Measurements from ENCODE around the gene LRRN2.

GRCh38 chr1:204645251-204645650 lies 40.3 kb downstream of the LRRN2 start:
- TF ChIP-seq, protein P1, sequence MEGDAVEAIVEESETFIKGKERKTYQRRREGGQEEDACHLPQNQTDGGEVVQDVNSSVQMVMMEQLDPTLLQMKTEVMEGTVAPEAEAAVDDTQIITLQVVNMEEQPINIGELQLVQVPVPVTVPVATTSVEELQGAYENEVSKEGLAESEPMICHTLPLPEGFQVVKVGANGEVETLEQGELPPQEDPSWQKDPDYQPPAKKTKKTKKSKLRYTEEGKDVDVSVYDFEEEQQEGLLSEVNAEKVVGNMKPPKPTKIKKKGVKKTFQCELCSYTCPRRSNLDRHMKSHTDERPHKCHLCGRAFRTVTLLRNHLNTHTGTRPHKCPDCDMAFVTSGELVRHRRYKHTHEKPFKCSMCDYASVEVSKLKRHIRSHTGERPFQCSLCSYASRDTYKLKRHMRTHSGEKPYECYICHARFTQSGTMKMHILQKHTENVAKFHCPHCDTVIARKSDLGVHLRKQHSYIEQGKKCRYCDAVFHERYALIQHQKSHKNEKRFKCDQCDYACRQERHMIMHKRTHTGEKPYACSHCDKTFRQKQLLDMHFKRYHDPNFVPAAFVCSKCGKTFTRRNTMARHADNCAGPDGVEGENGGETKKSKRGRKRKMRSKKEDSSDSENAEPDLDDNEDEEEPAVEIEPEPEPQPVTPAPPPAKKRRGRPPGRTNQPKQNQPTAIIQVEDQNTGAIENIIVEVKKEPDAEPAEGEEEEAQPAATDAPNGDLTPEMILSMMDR (IDR thresholded peaks at IDR 0.05), result no peak
- TF ChIP-seq POLR2AphosphoS5 (IDR thresholded peaks at IDR 0.05; ENCODE audit: low read depth, low read length) (no peak), REST (IDR thresholded peaks at IDR 0.05; ENCODE audit: insufficient read depth in 1 of 2, low read depth in 2 of 2, low read length in 1 of 2) (no peak)
